IMR-90 (cell line): Measurements from ENCODE around the gene PRKCH.
"Not testable (repeated sequence)": the region's sequence is repeated elsewhere in the genome, so short reads cannot be mapped to it uniquely, and the experiment has no call there.

Source experiments
- BHLHE40 ChIP-seq: fragments of 150-350 bp; IDR thresholded peaks from 2 replicates; pipeline ENCODE4 v1.6.1; 2016; ENCODE audit warnings: mild to moderate bottlenecking, low read depth, low read length
- CEBPB ChIP-seq: IDR thresholded peaks from 2 replicates; pipeline ENCODE4 v1.6.1; 2012; ENCODE audit warnings: low read depth, low read length, improper control_type of control experiment
- CHD1 ChIP-seq: IDR thresholded peaks from 2 replicates; pipeline ENCODE4 v1.6.1; 2012; ENCODE audit warnings: low read depth, low read length, improper control_type of control experiment
- CTCF ChIP-seq: conservative IDR thresholded peaks from 2 replicates; pipeline ENCODE4 v1.5.1; 2012; ENCODE audit warnings: mild to moderate bottlenecking, low read depth, low read length, improper control_type of control experiment
- FOS ChIP-seq: fragments of 150-350 bp; IDR thresholded peaks from 2 replicates; pipeline ENCODE4 v1.6.1; 2016; ENCODE audit warnings: low read depth, low read length
- MAZ ChIP-seq: IDR thresholded peaks from 2 replicates; pipeline ENCODE4 v1.6.1; 2012; ENCODE audit warnings: low read depth, mild to moderate bottlenecking, low read length, improper control_type of control experiment, moderate library complexity, borderline replicate concordance
- RAD21 ChIP-seq: IDR thresholded peaks from 2 replicates; pipeline ENCODE4 v1.6.1; 2012; ENCODE audit warnings: low read length, improper control_type of control experiment
- SMC3 ChIP-seq: fragments of 150-350 bp; IDR thresholded peaks from 2 replicates; pipeline ENCODE4 v1.6.1; 2016; ENCODE audit warnings: low read depth, mild to moderate bottlenecking, antibody characterized with exemption, low read length, moderate library complexity
- TF ChIP-seq, protein P1 (sequence below): fragments of 150-350 bp; IDR thresholded peaks from 2 replicates; pipeline ENCODE4 v1.6.1; 2017; ENCODE audit warnings: mild to moderate bottlenecking, antibody characterized with exemption, low read length, low read depth

DNA sequence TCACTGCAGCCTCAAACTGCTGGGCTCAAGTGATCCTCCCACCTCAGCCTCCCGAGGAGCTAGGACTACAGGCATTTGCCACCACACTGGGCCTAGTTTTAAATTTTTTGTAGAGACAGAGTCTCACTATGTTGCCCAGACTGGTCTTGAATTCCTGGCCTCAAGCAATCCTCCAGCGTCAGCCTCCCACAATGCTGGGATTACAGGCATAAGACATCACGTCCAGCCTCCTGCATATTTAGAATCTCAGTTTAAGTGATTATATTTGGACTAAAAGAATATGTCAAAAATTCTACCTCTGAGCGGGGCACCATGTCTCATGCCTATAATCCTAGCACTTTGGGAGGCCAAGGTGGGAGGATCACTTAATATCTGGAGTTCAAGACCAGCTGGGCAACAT, 12.7 kb upstream of the PRKCH start:
- not testable (repeated sequence) for TF ChIP-seq MAZ, CTCF, BHLHE40, SMC3, CEBPB, FOS, CHD1, RAD21
- TF ChIP-seq, protein P1, sequence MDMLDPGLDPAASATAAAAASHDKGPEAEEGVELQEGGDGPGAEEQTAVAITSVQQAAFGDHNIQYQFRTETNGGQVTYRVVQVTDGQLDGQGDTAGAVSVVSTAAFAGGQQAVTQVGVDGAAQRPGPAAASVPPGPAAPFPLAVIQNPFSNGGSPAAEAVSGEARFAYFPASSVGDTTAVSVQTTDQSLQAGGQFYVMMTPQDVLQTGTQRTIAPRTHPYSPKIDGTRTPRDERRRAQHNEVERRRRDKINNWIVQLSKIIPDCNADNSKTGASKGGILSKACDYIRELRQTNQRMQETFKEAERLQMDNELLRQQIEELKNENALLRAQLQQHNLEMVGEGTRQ: not testable (repeated sequence)
